DOHH2 (cell line): ENCODE data around the gene NPLOC4.

ENCODE experiments used
- H3F3A ChIP-seq: fragments of 200-600 bp; sonication (generic), shearing (Covaris generic); 2 replicates; pipeline ENCODE4 v1.6.0; 2016; ENCODE audit warnings: antibody characterized with exemption, mild to moderate bottlenecking; ENCODE audit not compliant: control insufficient read depth, insufficient read depth
- H3K27ac ChIP-seq: fragments of 200-600 bp; sonication (generic); 2 replicates; pipeline ENCODE4 v1.5.1; 2014; ENCODE audit warnings: low read depth, mild to moderate bottlenecking, low read length, moderate library complexity
- H3K27me3 ChIP-seq: fragments of 200-600 bp; sonication (generic); 2 replicates; pipeline ENCODE4 v1.6.1; 2014; ENCODE audit warnings: mild to moderate bottlenecking, low read length, mixed read lengths; ENCODE audit not compliant: control insufficient read depth
- H3K36me3 ChIP-seq: fragments of 200-600 bp; sonication (generic); 2 replicates; pipeline ENCODE4 v1.6.1; 2014; ENCODE audit warnings: mild to moderate bottlenecking, low read length, moderate library complexity, mixed read lengths; ENCODE audit not compliant: control insufficient read depth
- H3K4me1 ChIP-seq: fragments of 200-600 bp; sonication (generic); 2 replicates; pipeline ENCODE4 v1.6.1; 2014; ENCODE audit warnings: mild to moderate bottlenecking, low read length, mixed read lengths; ENCODE audit not compliant: control insufficient read depth
- H3K4me2 ChIP-seq: fragments of 200-600 bp; sonication (generic); 2 replicates; pipeline ENCODE4 v1.6.0; 2014; ENCODE audit warnings: mild to moderate bottlenecking, low read length, moderate library complexity
- H3K4me3 ChIP-seq: fragments of 200-600 bp; sonication (generic); 2 replicates; pipeline ENCODE4 v1.5.1; 2014; ENCODE audit warnings: mild to moderate bottlenecking, low read length, mixed read lengths
- H3K79me2 ChIP-seq: fragments of 200-600 bp; sonication (generic); 2 replicates; pipeline ENCODE4 v1.6.1; 2014; ENCODE audit warnings: mild to moderate bottlenecking, low read length, mixed read lengths; ENCODE audit not compliant: control insufficient read depth
- H3K9me2 ChIP-seq: fragments of 200-600 bp; sonication (generic); replicated peaks from 2 replicates; pipeline ENCODE4 v1.6.1; 2014; ENCODE audit warnings: mild to moderate bottlenecking, low read length, mixed read lengths; ENCODE audit not compliant: control insufficient read depth
- H3K9me3 ChIP-seq: fragments of 200-600 bp; sonication (generic); 2 replicates; pipeline ENCODE4 v1.6.1; 2014; ENCODE audit warnings: antibody characterized with exemption, low read length, mixed read lengths; ENCODE audit not compliant: control insufficient read depth, insufficient read depth
- H4K20me1 ChIP-seq: fragments of 200-600 bp; sonication (generic); 2 replicates; pipeline ENCODE4 v1.6.0; 2014; ENCODE audit warnings: low read depth, mild to moderate bottlenecking, antibody characterized with exemption, low read length, moderate library complexity; ENCODE audit not compliant: control insufficient read depth, insufficient read depth
- CTCF ChIP-seq: fragments of 200-600 bp; sonication (generic); IDR thresholded peaks from one replicate; pipeline ENCODE4 v1.5.1; 2014; ENCODE audit warnings: antibody characterized with exemption, mild to moderate bottlenecking, low read depth, low read length; ENCODE audit not compliant: poor library complexity, severe bottlenecking
- EZH2phosphoT487 ChIP-seq: fragments of 200-600 bp; sonication (generic); IDR thresholded peaks from 2 replicates; pipeline ENCODE4 v1.6.1; 2017; ENCODE audit warnings: borderline replicate concordance, mild to moderate bottlenecking, antibody characterized with exemption, low read length, moderate library complexity, mixed read lengths

The NPLOC4 gene

DNA sequence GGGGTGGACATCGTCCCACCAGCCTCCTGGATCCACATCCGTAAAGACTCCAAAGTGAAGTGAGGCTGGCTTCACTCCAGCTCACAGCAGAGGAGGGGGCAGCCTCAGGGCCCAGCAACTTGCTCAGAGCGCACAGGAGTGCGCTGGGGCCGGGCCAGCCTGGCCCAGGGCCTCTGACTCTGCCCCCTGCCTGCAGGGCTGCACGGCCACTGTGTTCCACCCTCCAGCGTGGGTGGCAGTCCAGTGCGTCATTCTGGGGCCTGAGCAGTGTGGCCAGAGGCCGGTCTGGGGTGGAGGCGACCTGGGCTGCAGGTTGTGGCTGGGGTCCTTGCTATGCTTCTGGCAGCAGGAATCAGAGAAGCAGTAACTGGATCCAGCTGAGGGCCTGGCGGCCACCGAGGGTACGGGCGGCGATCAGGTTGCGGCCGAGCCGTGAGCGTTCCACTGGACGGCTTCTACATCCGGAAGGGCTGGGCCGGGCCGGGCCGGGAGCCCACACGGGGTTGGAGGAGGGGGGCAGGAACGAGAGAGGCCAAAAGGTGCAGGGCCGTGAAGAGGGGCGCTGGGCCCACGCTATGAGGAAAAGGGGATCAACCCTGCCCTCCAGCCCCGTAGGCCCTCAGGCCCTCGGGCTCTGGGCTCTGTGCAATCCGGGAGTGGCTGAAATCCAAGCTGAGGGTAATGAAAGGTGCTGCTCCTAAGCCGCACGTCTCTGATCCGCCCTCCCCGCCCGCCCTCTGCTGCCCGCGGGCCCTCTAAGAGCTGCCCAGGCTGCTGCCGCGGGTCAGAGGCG lies 109.1 kb downstream of the NPLOC4 start, which contains the start of gene FSCN2:
Gene FSCN2, plus strand, starts transcription at position 787 of the 793 bp plus-strand sequence. CDS start 155 bp downstream, outside the sequence.
- Histone ChIP-seq H3K4me2 (no peak within 1 kb of the TSS), H3K9me3 (peaks cover 21% of the 10 kb centered on the region; the same call in 1 of the 2 replicates), H3K4me1 (no peaks in the 10 kb centered on the region), H3K27ac (no peak within 1 kb of the TSS), H3K36me3 (no peaks in the 10 kb centered on the region), H3K9me2 (no peaks in the 10 kb centered on the region), H3K79me2 (no peaks in the 10 kb centered on the region), H3K27me3 (peaks cover 5% of the 10 kb centered on the region; the same call in 1 of the 2 replicates), H3F3A (no peaks in the 10 kb centered on the region), H4K20me1 (no peaks in the 10 kb centered on the region), H3K4me3 (no peak within 1 kb of the TSS)
- no peak for TF ChIP-seq CTCF
- no peak for TF ChIP-seq EZH2phosphoT487

DNA sequence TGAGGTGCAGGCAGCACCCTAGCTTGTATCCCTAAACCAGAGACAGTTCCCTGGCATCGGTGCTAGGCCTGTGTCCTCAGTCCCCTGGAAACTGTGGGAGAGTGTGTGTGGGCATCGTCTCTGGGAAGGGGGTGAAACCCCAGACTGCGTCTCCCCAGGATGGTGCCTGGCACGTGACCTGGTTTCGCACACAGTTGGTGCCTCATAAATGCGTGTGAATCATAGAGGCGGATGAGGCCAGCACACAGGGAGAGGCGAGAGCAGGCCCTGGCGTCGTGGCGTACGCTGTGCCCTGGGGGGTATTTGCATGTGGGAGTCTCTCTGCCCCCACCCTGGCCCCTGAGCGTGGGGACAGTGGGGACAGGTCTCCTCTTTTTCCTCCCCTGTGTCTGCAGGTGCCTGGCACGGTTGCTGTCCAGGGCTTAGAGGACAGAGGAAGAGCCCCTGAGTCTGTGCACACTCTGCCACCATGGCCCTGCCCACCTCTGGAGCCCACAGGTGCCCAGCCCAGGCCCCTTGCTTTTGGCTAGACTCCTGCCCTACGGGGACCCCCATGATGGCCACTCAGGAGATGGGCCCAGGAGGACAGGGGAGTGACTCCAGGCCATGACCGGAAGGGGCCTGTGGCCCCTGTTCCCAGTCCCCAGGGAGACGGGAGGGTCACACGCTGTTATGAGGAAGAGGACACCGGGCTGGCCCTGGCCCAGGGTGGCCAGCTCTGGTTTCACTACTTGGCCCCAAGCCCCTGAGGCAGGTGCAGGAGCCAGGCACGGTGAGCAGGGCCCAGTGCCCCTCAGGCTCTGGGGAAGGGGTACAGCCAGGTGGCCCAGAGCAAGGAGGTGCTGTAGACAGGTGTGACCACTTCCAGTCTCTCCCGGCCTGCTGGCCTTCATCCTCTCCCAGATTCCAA lies 110.0 kb downstream of the NPLOC4 start:
- Histone ChIP-seq H3K36me3 (no peaks in the 10 kb centered on the region), H3K27ac (no peak overlapping the region), H3K4me2 (no peak overlapping the region), H3F3A (no peaks in the 10 kb centered on the region), H3K4me3 (no peak overlapping the region), H3K79me2 (no peaks in the 10 kb centered on the region), H3K9me3 (peaks cover 18% of the 10 kb centered on the region; the same call in 1 of the 2 replicates), H3K27me3 (peaks cover 5% of the 10 kb centered on the region; the same call in 1 of the 2 replicates), H4K20me1 (no peaks in the 10 kb centered on the region), H3K9me2 (no peaks in the 10 kb centered on the region), H3K4me1 (no peaks in the 10 kb centered on the region)
- TF ChIP-seq EZH2phosphoT487 (no peak), CTCF (no peak)

DNA sequence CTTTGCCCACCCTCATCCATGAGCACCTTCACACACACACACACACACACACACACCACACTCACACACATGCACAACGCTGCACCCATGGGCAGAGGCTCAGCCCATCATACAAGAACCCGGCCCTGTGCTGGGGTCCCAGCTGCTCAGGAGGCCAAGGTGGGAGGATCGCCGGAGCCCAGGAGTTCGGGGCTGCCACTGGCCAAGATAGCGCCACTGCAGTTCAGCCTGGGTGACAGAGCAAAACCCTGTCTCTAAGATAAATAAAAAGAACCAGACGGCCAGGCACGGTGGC lies 112.1 kb downstream of the NPLOC4 start:
- Histone ChIP-seq H3K4me1 (peaks cover 6% of the 10 kb centered on the region), H3K79me2 (no peaks in the 10 kb centered on the region), H3K36me3 (no peaks in the 10 kb centered on the region), H3F3A (peaks cover 6% of the 10 kb centered on the region), H3K4me3 (no peak overlapping the region), H3K9me3 (no peaks in the 10 kb centered on the region), H3K4me2 (no peak overlapping the region), H3K9me2 (no peaks in the 10 kb centered on the region), H4K20me1 (no peaks in the 10 kb centered on the region), H3K27ac (no peak overlapping the region), H3K27me3 (peaks cover 5% of the 10 kb centered on the region; the same call in 1 of the 2 replicates)
- TF ChIP-seq EZH2phosphoT487 = no peak
- TF ChIP-seq CTCF = no peak
